GM19025 (cell line): Measurements from ENCODE around the gene CKB.

Source experiments
- ATAC-seq: cut with Tn5 transposase; IDR thresholded peaks from one replicate; pipeline ENCODE4 v1.9.1; 2021; ENCODE audit warnings: mild to moderate bottlenecking, low read depth, moderate library complexity; ENCODE audit not compliant: unreplicated experiment

Gene CKB

DNA sequence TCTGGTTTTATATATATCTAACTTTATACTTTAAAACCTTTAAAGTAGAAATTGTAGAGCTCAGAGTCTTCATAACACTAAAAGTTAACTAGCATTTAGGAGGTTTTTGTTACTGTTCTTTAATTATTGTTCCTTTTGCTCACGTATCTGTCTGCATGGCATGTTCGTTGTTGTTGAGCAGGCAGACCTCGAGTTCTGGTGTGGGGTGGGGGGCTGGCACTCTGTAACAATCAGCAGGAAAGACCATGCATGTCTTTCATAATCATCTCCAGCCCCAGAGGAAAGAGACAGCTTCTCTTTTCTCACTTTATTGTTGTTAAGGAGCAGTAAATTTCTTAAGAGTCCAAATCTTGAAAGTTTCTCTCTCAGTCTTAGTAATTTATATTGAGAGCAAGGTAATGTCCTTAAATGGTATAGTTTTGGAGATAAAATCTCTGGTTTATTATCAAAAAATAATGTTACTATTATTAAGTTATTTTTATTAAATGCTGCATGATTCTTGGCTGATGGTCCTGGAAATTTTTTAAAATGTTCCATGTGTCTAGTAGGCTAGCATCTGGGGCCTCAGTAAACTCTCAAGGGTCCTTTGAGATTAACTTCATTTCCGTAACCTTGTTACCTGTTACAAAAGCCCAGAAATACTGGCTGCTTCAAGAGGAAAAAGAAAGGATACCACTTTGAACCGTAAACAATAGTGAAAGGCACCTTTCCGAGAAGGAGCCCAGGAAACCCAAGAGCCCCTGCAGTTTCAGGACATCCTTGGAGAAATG, 30.3 kb downstream of the CKB start:
- ATAC-seq, result no peak

DNA sequence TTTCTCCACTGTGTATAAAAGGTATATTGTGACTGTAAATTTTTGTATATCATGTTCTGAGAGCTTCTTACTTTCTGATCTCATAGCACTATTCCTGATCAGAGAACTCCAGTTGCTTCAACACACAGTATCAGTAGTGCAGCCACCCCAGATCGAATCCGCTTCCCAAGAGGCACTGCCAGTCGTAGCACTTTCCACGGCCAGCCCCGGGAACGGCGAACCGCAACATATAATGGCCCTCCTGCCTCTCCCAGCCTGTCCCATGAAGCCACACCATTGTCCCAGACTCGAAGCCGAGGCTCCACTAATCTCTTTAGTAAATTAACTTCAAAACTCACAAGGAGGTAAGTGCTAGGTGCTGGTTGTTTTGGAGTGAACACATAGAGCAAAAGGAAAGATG, 30.9 kb downstream of the CKB start:
- ATAC-seq, result no peak

DNA sequence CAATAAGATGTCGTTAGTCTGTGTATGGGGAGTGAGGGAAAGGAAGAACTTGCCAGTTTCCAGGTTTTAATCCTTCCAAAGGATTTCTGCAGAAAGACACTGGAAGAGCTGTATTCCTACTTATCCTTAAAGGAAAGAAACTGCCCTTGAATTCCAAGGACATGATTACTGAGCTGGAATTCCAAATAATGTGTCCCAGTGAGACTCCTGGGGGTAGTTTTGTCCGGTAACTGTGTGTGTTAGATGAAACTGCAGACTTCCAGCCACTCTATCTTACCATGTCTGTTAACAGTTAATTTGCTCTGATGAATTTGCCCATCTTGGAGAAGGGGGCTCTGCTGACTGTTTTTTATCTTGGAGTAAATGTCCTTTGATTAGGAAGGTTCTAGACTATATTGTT, 33.0 kb downstream of the CKB start:
- ATAC-seq, result no peak

DNA sequence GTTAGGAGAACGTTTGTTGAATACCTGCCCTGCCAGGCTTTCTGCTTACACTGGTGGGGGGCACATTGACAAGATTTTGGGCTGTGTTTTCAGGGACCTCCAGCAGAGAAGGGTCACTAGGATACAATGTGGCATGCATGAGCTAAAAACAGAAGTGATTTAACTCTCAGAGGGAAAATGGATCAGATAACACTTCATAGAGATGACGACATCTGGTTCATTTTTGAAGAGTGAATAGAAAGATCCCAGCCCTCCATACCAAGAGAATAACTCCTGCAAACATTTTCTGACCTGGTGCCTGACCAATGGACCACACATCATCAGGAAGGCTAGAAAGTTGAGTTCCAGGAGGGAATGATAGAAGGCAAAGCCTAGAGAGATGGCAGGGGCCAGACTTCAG, 33.7 kb downstream of the CKB start:
- no peak for ATAC-seq

GRCh38 chr14:103488071-103488470, 34.6 kb downstream of the CKB start:
- ATAC-seq, result no peak

GRCh38 chr14:103485504-103485903, 37.1 kb downstream of the CKB start:
- no peak for ATAC-seq

DNA sequence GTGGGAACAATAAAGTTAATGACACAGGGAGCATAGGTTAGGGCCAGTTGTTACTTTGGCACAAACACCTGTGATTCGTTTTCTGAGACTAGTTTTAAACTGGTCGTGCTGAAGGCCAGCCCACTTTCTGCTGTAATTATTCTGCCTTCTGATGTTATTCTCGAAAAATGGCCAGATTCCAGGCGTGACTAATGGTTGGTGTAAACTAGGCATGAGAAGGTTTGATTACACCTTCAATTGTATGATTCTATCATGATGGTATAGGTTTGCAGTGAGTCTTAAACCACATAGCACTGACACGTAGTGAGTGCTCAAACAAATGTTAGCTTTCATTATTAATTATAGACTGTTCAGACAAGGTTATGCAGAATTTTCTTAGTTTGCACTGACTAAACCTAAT, 39.0 kb downstream of the CKB start:
- no peak for ATAC-seq

GRCh38 chr14:103480595-103480994, 42.0 kb downstream of the CKB start:
- ATAC-seq, result no peak

GRCh38 chr14:103476631-103477030, 46.0 kb downstream of the CKB start:
- ATAC-seq, result no peak

GRCh38 chr14:103476065-103476464, 46.6 kb downstream of the CKB start:
- ATAC-seq, result no peak

DNA sequence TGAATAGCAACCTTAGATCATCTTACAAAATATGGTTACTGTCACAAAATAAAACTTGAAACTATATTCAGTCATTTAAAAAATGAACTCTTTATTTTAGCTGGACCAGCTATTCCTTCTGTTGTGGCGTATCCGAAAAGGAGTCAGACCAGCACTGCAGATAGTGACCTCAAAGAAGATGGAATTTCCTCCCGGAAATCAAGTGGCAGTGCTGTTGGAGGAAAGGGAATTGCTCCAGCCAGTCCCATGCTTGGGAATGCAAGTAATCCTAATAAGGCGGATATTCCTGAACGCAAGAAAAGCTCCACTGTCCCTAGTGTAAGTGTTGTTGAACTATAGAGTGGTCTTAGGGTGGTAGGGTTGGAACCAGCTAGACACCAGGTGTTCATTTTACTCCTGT, 47.7 kb downstream of the CKB start:
- no peak for ATAC-seq

DNA sequence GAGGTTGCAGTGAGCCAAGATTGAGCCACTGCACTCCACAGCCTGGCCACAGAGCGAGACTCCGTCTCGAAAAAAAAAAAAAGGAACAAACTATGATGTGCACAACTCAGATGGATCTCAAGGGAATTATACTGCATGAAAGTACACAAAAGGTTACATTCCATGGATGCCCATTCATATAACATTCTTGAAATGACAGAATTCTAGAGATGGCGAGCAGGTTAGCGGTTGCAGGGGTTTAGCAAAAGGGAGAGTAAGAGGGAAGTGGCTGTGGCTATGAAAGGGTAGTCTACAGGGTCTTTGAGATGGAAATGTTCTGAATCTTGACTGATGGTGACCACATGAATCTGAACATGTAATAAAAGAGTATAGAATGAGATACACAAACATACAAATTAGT, 49.7 kb downstream of the CKB start:
- no peak for ATAC-seq
